ENCODE measurements around the gene TTBK2. TPM values are rescaled to one million over a fixed set of nuclear protein-coding genes. Genes with fewer than 3 reads are reported as not detected.

TTBK2 gene
- total RNA-seq, 1 experiment from 2014 or later: 17.2 TPM

GRCh38 chr15:42825599-42825998 lies 95.0 kb downstream of the TTBK2 start:
- ATAC-seq (no peak), DNase-seq (ENCODE audit: low read depth, low spot score) (no peak)
- no TSS peak for BruUV-seq (replicated peaks)
- Histone ChIP-seq H3K9me3 (ENCODE audit: control insufficient read depth, insufficient read depth, low read depth, low read length) (no peaks in the 10 kb centered on the region), H3K4me1 (ENCODE audit: control insufficient read depth, insufficient read depth, low read length) (no peaks in the 10 kb centered on the region), H3K27ac (ENCODE audit: low read length) (no peak overlapping the region), H3K4me3 (ENCODE audit: low read depth in 2 of 2, low read length in 2 of 2) (no peak overlapping the region), H3K36me3 (ENCODE audit: control insufficient read depth, insufficient read depth, low read length) (no peaks in the 10 kb centered on the region), H3K27me3 (ENCODE audit: control insufficient read depth, insufficient read depth, low read length) (no peaks in the 10 kb centered on the region)
- CTCF ChIA-PET: no interaction called here
- POLR2A ChIA-PET: interaction anchor here (0.6 kb wide), 2 partner anchors 10 to 13 kb away, joined by 3 read pairs; no protein-coding TSS in a partner anchor
- intact Hi-C loops (cut with micrococcal nuclease; ENCODE audit: unreplicated experiment) (no loop called here), in situ Hi-C loops (cut with HindIII; ENCODE audit: low pct_unique_long_range_greater_than_20kb, low sequenced_read_pairs) (no loop called here)
- TF ChIP-seq SIN3A (IDR thresholded peaks at IDR 0.05; ENCODE audit: borderline replicate concordance, insufficient read depth, low read depth, low read length) (no peak), POLR2AphosphoS5 (IDR thresholded peaks at IDR 0.05; ENCODE audit: low read depth, low read length) (no peak), TCF7L2 (IDR thresholded peaks at IDR 0.05; ENCODE audit: low read depth, low read length) (no peak)

GRCh38 chr15:42820811-42821210 lies 99.8 kb downstream of the TTBK2 start:
- in situ Hi-C loops (cut with HindIII; ENCODE audit: low pct_unique_long_range_greater_than_20kb, low sequenced_read_pairs): no loop called here
- ATAC-seq: no peak

More at GRCh38 chr15:42820811-42821210, 99.8 kb downstream of the TTBK2 start:
- BruUV-seq (replicated peaks): no TSS peak
- no peaks in the 10 kb centered on the region for H3K9me3 ChIP-seq (ENCODE audit: control insufficient read depth, insufficient read depth, low read depth, low read length)
- DNase-seq (ENCODE audit: low read depth, low spot score): no peak
- ChIA-PET POLR2A (no interaction called here), CTCF (no interaction called here)
- intact Hi-C loops (cut with micrococcal nuclease; ENCODE audit: unreplicated experiment): loop anchor here (2.0 kb wide), 1 partner anchor 34 kb away; no protein-coding TSS in a partner anchor
- no peaks in the 10 kb centered on the region for H3K36me3 ChIP-seq (ENCODE audit: control insufficient read depth, insufficient read depth, low read length)
- H3K27ac ChIP-seq (ENCODE audit: low read length): no peak overlapping the region
- TF ChIP-seq SIN3A (IDR thresholded peaks at IDR 0.05; ENCODE audit: borderline replicate concordance, insufficient read depth, low read depth, low read length) (no peak), TCF7L2 (IDR thresholded peaks at IDR 0.05; ENCODE audit: low read depth, low read length) (no peak), REST (IDR thresholded peaks at IDR 0.05; ENCODE audit: insufficient read depth in 1 of 2, low read depth in 2 of 2, low read length in 1 of 2) (no peak), CTCF (IDR thresholded peaks at IDR 0.05) (no peak), POLR2AphosphoS5 (IDR thresholded peaks at IDR 0.05; ENCODE audit: low read depth, low read length) (no peak)
- H3K4me3 ChIP-seq (ENCODE audit: low read depth in 2 of 2, low read length in 2 of 2): no peak overlapping the region
- no peaks in the 10 kb centered on the region for H3K4me1 ChIP-seq (ENCODE audit: control insufficient read depth, insufficient read depth, low read length)
- H3K27me3 ChIP-seq (ENCODE audit: control insufficient read depth, insufficient read depth, low read length): no peaks in the 10 kb centered on the region

All from Panc1 (cell line).